HuH-7 (cell line): ENCODE results near the gene WDCP.
"Not testable (repeated sequence)": the region's sequence is repeated elsewhere in the genome, so short reads cannot be mapped to it uniquely, and the experiment has no call there.

Experiments used
- DNase-seq: peaks from one replicate; pipeline ENCODE4 v3.0.0; 2011; ENCODE audit warnings: low spot score

WDCP gene

DNA sequence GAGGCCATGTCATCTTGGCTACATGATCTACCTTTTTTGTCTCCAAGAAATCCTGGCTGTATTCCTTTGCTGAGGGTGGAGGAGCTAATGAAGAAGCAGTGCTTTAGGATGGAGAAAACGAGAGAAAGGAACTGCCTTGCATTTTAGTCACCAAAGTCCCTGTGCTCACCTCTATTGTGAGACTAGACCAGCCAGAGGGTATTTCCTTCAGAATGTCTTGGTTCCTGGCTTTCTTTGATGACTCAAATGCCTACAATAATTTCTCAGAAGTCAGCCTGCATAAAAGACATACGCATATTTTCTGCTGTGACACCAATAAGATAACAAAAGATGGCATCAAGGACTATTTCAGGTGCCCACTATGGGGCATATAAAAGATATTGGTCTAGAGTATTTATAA is 18.1 kb upstream of the WDCP start:
- DNase-seq: no peak

GRCh38 chr2:24058564-24059271 is 11.5 kb upstream of the WDCP start:
- no peak for DNase-seq

GRCh38 chr2:24055750-24056149 is 8.6 kb upstream of the WDCP start:
- DNase-seq: no peak

DNA sequence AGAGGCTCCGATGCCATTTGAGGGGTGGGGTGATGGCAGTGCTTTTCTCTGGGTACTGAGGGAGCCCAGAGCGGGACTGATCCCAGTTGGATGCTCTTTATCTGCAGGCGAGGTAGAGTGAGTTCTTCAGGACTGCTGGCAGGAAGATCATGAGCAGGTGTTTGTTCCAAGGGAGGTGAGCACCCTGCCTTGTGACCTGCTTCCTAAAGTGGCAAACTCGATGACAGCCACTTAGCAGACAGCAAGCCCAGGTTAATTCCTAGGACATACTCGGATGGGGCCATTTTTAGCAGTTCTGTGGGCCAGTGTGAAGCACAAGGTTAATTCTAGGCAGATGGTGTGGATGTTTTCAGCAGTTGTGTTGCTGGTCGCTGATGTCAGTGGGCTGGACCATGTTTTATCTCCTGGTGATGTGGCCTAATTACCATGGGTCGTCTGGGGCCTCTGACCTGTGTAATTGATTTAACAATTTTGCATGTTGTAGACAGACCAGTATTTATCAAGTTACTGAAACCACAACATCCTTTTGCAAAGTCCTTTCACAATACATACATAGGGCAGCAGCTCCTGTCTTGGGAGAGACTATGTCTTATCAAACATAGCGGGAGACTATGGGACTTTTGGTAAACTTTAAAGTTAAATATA is 7.3 kb upstream of the WDCP start:
- DNase-seq: no peak

DNA sequence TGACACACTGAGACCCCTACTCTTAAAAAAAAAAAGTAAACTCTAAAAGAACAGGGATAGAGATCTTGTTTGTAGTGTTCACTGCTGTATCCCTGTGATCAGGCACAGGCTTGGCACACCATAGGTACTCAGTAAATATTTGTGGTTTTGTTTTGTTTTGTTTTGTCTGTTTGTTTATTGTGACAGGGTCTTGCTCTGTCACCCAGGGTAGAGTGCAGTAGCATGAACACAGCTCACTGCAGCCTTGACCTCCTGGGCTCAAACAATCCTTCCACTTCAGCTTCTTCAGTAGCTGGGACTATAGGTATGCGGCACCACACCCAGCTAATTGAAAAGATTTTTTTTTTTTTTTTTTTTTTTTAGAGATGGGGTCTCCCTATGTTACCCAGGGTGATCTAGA is 5.8 kb upstream of the WDCP start:
- no peak for DNase-seq

DNA sequence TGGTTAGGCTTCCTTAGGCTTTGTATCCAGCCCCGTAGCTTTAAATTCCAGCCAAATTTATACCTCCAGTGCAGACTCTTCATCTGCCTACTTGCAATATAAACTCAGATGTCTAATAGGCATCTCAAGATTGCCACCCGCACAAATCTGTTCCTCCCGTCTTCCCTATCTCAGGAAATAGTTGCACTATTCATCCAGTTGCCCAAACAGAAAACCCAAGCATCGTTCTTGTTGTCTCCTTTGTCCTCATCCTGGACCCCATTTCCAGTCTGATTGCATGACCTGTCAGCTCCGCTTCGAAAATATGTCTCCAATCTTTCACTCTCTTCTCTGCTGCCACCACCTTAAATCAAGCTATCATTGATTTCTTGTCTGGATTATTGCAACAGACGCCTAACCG is 4.6 kb upstream of the WDCP start:
- no peak for DNase-seq

DNA sequence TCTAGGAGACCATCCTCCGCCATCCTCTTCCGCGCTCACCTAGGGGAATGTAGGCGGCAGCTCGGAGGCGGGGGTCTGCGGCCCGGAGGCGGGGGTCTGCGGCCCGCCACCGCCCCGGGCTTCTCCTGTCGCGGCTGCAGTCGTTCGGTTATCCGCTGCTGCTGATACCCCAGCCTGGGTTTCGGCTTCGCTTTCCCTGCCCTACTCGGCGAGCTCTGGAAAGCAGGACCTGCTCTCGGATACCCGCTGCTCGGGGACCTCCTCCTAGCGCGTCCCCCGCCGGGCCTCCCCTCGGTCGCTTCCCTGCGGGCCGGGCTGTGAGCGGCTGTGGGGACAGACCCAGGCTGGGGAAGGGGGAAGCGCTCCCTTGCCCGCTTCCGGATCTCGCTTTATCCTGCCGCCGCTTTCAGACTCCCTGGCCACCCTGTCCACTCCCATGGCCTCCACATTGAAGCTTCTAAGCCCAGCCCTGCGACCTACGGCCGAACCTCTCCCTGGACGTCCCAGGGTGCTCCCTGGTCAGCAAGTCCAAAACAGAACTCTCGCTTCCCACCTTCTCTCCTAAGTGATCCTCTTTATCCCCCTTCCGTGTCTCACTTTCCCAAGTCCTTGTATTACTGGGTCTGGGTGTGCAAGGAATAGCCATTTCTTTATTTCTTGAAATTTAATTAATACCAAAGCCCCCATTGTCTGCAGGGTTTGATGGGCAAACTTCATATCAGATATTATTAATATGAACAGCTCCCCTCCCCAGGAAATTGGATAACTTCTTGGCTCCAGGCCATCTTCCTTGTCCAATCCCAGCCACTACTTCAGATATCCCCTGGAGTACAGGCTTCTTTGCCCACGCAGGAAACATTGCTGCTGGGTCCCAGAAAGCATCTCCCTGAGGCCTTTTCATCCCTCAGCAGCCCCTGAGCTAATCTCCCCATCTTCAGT is 3.1 kb upstream of the WDCP start:
- DNase-seq: no peak

DNA sequence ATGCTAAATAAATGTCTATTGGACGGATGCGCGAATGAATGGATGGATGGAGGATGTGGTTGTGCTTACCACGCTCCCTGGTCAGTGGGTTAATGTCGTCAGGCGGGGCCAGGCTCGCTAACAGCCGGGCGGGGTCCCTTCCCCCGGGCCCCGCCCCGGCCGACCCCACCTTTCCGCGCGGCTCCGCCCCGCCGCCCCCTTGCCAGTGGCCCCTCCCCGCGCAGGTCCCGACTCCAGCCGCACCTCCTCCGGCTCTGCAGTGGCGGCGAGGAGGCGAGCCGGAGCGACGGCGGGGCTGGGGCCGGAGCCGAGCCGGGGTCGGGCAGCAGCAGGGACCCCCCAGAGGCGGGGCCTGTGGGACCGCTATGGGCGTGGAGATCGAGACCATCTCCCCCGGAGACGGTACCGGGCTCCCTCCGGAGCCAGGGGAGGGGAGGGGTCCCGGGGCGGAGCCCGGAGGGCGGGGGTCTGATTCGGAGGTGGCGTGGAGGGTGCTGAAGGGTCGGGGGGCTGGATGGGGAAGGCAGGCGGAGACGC is 2.4 kb upstream of the WDCP start, which contains the start of gene FKBP1B:
Gene FKBP1B (plus strand): TSS at position 257 of the 537 bp plus-strand sequence. CDS start 109 bp downstream, at position 366.
- peak; percentile 68 for DNase-seq

GRCh38 chr2:24048769-24049484 is 1.7 kb upstream of the WDCP start:
- DNase-seq: no peak

GRCh38 chr2:24047703-24048033 is 477 bp upstream of the WDCP start:
- no peak for DNase-seq

- no peak for DNase-seq
These were observed 627 bp downstream of the WDCP start for GRCh38 chr2:24046599-24046929.

GRCh38 chr2:24045511-24046508 is 1.4 kb downstream of the WDCP start:
- no peak for DNase-seq

- not testable (repeated sequence) for DNase-seq
These were observed 4.1 kb downstream of the WDCP start for GRCh38 chr2:24043133-24043532.

GRCh38 chr2:24040511-24040910 is 6.7 kb downstream of the WDCP start:
- DNase-seq: no peak

DNA sequence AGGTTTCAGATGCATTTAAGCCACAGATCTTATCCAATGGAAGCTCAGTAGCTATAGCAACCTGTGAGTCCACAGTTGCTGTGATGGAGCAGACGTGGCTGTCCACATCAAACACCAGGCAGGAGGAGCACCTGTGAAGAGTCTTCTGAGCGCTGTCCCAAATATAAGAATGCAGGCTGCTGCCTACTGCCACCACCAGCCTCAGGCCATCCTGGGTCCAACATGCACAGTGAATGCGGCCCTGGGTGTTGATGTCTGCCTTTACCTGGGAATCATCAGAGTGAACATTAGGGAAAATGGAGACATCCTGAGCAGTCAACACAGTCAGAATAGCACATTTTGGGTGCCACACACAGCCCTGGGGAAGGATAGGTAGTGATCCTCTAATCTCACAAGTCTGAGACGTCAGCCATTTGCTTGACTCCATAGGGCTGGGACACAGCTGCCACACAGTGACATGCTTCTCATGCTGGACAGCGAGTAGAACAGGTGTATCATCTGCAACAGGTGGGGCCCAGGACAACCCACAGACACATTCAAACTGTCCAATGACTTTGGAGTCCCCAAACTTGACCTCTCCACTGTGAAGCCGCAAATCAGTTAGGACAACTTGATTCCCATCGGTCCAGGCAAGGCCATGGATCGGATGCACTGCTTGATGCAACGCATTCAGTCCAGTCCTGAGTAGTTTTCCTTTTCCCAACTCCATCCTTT is 8.2 kb downstream of the WDCP start:
- DNase-seq: no peak

DNA sequence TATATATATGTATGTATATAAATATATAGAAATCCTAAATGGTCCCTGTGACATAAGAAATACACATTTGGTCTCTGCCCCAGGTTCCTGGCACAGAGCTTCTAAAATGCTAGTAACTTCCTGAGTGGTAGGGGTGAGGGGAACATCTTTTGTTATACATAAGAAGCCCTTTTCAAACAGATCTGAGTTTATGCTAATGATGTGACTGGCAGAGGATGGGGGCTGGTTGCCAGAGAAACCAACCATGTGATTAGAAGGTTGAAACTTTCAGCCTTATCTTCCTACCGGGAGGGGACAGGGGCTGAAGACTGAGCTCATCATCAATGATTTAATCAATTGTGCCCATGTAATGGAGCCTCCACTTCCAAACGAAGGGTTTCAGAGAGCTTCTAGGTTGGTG is 21.0 kb downstream of the WDCP start:
- no peak for DNase-seq

DNA sequence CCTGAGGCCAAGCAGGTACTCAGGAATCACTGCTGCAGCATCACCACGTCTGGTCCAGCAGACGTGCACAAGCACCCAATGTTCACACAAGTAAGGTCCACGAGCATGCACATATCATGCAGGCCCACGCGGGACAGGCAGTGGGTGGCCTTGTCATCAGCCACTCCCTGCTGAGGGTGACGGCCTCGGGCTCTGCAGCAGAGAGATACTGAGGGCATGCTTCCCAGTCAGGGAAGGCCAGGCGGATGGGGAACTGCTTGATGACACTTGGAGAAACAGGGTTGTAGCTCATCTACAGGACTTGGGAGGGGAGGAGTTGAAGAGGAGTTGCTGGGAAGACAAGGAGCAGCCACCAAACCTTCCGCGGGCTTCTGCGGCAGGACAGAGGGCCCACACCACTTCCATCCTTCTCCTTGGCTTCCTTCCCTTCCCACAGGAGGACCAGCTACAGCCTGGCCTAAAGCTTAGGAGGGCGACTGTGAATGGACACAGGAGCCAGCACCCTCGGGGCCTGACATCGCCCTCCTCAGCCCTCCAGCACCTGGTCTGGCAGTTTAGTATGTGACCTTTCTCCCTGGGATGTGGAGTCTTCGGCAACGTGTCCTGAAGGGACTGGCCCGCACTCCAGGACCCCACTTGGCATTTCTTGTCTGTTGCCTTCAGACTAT is 22.1 kb downstream of the WDCP start:
- DNase-seq: no peak

DNA sequence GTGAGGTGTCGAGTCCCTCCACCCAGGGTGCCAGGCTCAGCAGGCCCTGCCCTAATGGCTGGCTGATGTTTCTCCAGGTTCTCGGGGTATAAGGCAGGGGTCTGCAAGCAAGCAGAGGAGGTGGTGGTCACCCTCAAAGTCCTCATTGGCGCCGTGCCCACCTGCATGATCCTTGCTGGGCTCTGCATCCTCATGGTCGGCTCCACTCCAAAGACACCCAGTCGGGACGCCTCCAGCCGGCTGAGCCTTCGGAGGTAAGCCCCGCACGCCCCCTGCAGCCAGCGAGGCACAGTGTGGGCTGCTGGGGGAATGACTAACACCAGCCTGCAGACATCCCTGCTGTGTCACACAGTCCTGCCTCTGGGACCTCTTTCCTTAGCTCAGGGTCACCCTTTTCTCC is 23.2 kb downstream of the WDCP start:
- DNase-seq: no peak

DNA sequence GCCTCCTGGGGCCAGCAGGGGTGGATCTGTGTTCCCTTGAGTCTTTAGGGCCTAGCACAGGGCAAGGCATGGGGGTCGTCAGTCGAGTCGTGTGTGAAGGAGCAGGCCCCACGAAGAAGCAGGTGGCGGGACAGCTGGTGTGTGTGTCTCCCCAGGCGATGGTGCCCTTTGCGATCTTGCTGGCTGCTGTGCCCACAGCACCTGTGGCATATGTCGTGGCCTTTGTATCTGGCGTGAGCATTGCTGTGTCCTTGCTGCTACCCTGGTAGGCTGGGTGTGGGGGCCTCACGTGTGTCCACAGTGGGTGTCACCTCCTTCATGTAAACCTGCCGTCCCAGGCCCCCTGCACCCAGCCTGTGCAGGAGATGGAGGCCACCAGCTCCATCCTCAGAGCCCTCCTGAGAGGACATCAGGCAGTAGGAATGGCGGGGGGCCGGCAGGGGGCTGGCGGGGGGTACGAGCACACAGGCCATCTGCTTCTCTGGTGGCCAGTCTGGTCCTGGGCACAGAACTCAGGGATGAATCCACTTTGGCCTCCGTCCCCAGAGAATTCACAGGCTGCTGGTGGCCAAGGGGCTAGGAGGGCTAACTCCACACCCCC is 24.1 kb downstream of the WDCP start:
- DNase-seq: no peak
